Adrenal gland (tissue), 12 donors: Measurements from ENCODE around the gene INSYN2A. TPM values are rescaled to one million over a fixed set of nuclear protein-coding genes. Genes with fewer than 3 reads are reported as not detected.

ENCODE experiments used
- DNase-seq, 7 donors: peaks; one replicate each; pipeline ENCODE4 v3.0.0-alpha.2; 2019 to 2020
- H3K27ac ChIP-seq, 5 donors: fragments of 200-600 bp; sonication (generic) in 4 of 5; 1 replicate in 3 of 5; 2 replicates in 2 of 5; pipeline versions ENCODE4 v1.5.1 to v1.8.0; 2016 to 2020; ENCODE audit warnings: mild to moderate bottlenecking in 1 of 5
- H3K27me3 ChIP-seq: fragments of 200-600 bp; 2 replicates; pipeline ENCODE4 v1.8.0; 2021
- H3K36me3 ChIP-seq, 2 donors: fragments of 200-600 bp; replicated peaks in 1 of 2; 1 replicate in 1 of 2; 2 replicates in 1 of 2; pipeline versions ENCODE4 v1.5.1 to v1.8.0; 2018 to 2022
- H3K4me1 ChIP-seq, 2 donors: fragments of 200-600 bp; replicated peaks in 1 of 2; 1 replicate in 1 of 2; 2 replicates in 1 of 2; pipeline versions ENCODE4 v1.5.1 to v1.8.0; 2018 to 2021
- H3K4me3 ChIP-seq, 4 donors: fragments of 200-600 bp; sonication (generic) in 3 of 4; one replicate each; pipeline ENCODE4 v1.5.1; 2016 to 2018
- H3K9me3 ChIP-seq, 3 donors: fragments of 200-600 bp; sonication (generic) in 1 of 3; replicated peaks in 1 of 3; 1 replicate in 2 of 3; 2 replicates in 1 of 3; pipeline versions ENCODE4 v1.5.1 to v1.8.0; 2016 to 2021
- CTCF ChIP-seq, 6 experiments: fragments of 450-650 bp in 4 of 6; fragments of 200-600 bp in 2 of 6; sonication (generic) in 1 of 6; IDR thresholded peaks; 1 replicate in 5 of 6; 2 replicates in 1 of 6; pipeline versions ENCODE4 v1.5.1 to v1.8.0; 2016 to 2021; ENCODE audit warnings: antibody characterized with exemption in 6 of 6, mild to moderate bottlenecking in 2 of 6, moderate library complexity in 1 of 6
- POLR2A ChIP-seq, 2 donors: fragments of 450-650 bp; IDR thresholded peaks; one replicate each; pipeline ENCODE4 v1.6.1; 2017; ENCODE audit warnings: antibody characterized with exemption in 2 of 2, mild to moderate bottlenecking in 2 of 2, moderate library complexity in 1 of 2
- WGBS, 4 donors: extraction: QIAGEN DNeasy Blood & Tissue Kit in 2 of 4; methylation state at CpG; one replicate each; pipeline versions ENCODE4 v1.1.5 to v1.1.7; 2013 to 2017; 5-methylcytosine and 5-hydroxymethylcytosine counted together
- intact Hi-C, 2 donors: fragments of 100-400 bp; cut with DNase I; formaldehyde crosslinking; loops; one replicate each; pipeline versions ENCODE4 v1.14.1 to v1.15.0; 2022 to 2023
- polyA plus RNA-seq, 3 donors: library from polyadenylated mRNA; stranded (reverse); fragments of 200-250 nt in 2 of 3; fragments of 350-450 nt in 1 of 3; fragmentation: Illumina TruSeq in 1 of 3; extraction: RNeasy Lipid Tissue Mini Kit (QIAGEN cat#74804) in 1 of 3; gene quantifications; one replicate each; pipeline ENCODE4 v1.2.3, GENCODE V29; 2013 to 2014
- total RNA-seq, 9 donors: library from RNA; depleted of rRNA in 4 of 9; stranded (reverse); fragments of >200 nt in 4 of 9; fragments of 120-200 nt in 1 of 9; fragmentation: NEBNext Ultra II Directional in 1 of 9; extraction: Animal tissue kit (Norgen Biotek cat#: 25700) in 1 of 9; gene quantifications; one replicate each; pipeline versions ENCODE4 v1.1.0 to v1.2.4, GENCODE V29; 2013 to 2023
- donor health status: healthy with polysubstance abuse.
- donor health status: Bipolar disorder and iron deficiency.
- donor health status: DM: yes; HTN: yes; CAD: no.
- donor health status: DM: no; HTN: no; CAD: no.
- donor health status: DM: no; HTN: no; CAD: no.
- donor health status: DM: yes; HTN: yes; CAD: no.

INSYN2A gene
- total and polyA plus RNA-seq, 12 donors, result 0.07 to 0.08 TPM; not detected in 10

GRCh38 chr10:127179612-127180250 is 16.7 kb downstream of the INSYN2A start:
- 92 to 98% (median 95%) methylated on average over 6 of the region's 6 CpGs for WGBS, 4 donors
- intact Hi-C loops, result no loop called here
- Histone ChIP-seq H3K4me1 (no peaks in the 10 kb centered on the region), H3K27ac (no peak overlapping the region), H3K36me3 (no peaks in the 10 kb centered on the region), H3K9me3 (no peaks in the 10 kb centered on the region), H3K27me3 (no peaks in the 10 kb centered on the region), H3K4me3 (no peak overlapping the region)
- no peak for TF ChIP-seq POLR2A (IDR thresholded peaks at IDR 0.05)
- TF ChIP-seq CTCF (IDR thresholded peaks at IDR 0.05), result no peak
- DNase-seq, result no peak

- intact Hi-C loops, result no loop called here
- WGBS, 4 donors, result 90 to 94% (median 91%) methylated on average over 16 of the region's 16 CpGs
- H3K36me3 ChIP-seq, result no peaks in the 10 kb centered on the region
- no peaks in the 10 kb centered on the region for H3K27me3 ChIP-seq
- DNase-seq, result no peak
- no peak for TF ChIP-seq CTCF (IDR thresholded peaks at IDR 0.05)
- no peak for TF ChIP-seq POLR2A (IDR thresholded peaks at IDR 0.05)
- H3K4me3 ChIP-seq, result no peak overlapping the region
- H3K4me1 ChIP-seq, result no peaks in the 10 kb centered on the region
- no peaks in the 10 kb centered on the region for H3K9me3 ChIP-seq
- no peak overlapping the region for H3K27ac ChIP-seq
Observed at GRCh38 chr10:127176649-127177048, 19.7 kb downstream of the INSYN2A start.

GRCh38 chr10:127175357-127176110 is 20.9 kb downstream of the INSYN2A start:
- DNase-seq, result no peak
- no peak for TF ChIP-seq CTCF (IDR thresholded peaks at IDR 0.05)
- TF ChIP-seq POLR2A (IDR thresholded peaks at IDR 0.05), result no peak
- intact Hi-C loops, result no loop called here
- Histone ChIP-seq H3K9me3 (no peaks in the 10 kb centered on the region), H3K27ac (no peak overlapping the region), H3K4me3 (no peak overlapping the region), H3K4me1 (no peaks in the 10 kb centered on the region), H3K36me3 (no peaks in the 10 kb centered on the region), H3K27me3 (no peaks in the 10 kb centered on the region)
- 94 to 98% (median 95%) methylated on average over 28 to 40 of the region's 40 CpGs for WGBS, 4 donors

GRCh38 chr10:127174866-127175265 is 21.5 kb downstream of the INSYN2A start:
- H3K4me3 ChIP-seq, result no peak overlapping the region
- no peaks in the 10 kb centered on the region for H3K36me3 ChIP-seq
- H3K4me1 ChIP-seq, result no peaks in the 10 kb centered on the region
- no peaks in the 10 kb centered on the region for H3K27me3 ChIP-seq
- no peak for TF ChIP-seq POLR2A (IDR thresholded peaks at IDR 0.05)
- intact Hi-C loops, result no loop called here
- no peak for DNase-seq
- no peak overlapping the region for H3K27ac ChIP-seq
- no peaks in the 10 kb centered on the region for H3K9me3 ChIP-seq
- WGBS, 4 donors, result 96 to 99% (median 97%) methylated on average over 8 of the region's 8 CpGs
